HG03469 (cell line): ENCODE data around the gene ETFBKMT.
"Not testable (repeated sequence)": the region's sequence is repeated elsewhere in the genome, so short reads cannot be mapped to it uniquely, and the experiment has no call there.

Experiments used
- ATAC-seq: cut with Tn5 transposase; IDR thresholded peaks from one replicate; pipeline ENCODE4 v1.9.1; 2021; ENCODE audit warnings: mild to moderate bottlenecking, moderate library complexity, moderate number of reproducible peaks; ENCODE audit not compliant: unreplicated experiment

The ETFBKMT gene

DNA sequence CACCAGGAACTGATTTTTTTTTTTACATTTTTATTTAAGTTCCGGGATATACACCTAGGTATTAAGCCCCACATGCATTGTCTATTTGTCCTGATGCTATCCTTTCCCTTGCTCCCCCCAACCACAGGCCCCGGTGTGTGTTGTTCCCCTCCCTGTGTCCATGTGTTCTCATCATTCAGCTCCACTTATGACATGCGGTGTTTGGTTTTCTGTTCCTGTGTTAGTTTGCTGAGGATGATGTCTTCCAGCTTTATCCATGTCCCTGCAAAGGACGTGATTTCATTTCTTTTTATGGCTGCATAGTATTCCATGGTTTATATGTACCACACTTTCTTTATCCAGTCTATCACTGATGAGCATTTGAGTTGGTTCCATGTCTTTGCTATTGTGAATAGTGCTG lies 57.5 kb downstream of the ETFBKMT start:
- ATAC-seq: not testable (repeated sequence)

DNA sequence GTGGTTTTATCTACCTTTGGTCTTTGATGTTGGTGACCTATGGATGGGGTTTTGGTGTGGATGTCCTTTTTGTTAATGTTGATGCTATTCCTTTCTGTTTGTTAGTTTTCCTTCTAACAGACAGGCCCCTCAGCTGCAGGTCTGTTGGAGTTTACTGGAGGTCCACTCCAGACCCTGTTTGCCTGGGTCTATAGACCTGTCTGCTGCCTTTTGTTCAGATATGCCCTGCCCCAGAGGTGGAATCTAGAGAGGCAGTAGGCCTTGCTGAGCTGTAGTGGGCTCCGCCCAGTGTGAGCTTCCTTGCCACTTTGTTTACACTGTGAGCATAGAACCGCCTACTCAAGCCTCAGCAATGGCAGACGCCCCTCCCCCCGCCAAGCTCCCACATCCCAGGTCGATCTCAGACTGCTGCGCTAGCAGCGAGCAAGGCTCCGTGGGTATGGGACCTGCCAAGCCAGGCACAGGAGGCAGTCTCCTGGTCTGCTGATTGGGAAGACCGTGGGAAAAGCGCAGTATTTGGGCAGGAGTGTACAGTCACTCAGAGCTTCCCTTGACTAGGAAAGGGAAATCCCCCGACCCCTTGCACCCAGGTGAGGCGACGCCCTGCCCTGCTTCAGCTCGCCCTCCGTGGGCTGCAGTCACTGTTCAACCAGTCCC lies 59.2 kb downstream of the ETFBKMT start:
- ATAC-seq: not testable (repeated sequence)

DNA sequence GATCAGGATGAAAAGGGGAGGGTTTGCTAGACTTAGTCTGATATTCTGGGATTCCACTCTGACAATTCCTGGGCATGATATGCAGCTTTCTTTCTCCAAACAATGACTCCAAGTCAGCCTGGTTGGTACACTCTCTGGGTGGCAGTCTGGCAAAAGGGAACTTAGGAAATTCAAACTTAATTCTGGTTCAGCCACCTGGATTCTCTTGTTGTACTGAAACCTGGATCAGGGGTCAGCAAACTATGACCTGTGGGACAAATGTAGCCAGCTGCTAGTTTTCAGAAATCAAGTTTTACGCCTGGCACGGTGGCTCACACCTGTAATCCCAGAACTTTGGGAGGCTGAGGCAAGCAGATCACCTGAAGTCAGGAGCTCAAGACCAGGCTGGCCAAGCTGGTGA lies 63.1 kb downstream of the ETFBKMT start:
- no peak for ATAC-seq
